Activated CD8-positive, alpha-beta memory T cell treated with anti-CD3 and anti-CD28 coated beads, Interleukin-2, amount 10 ng/mL, durations not matched to agents 7 days and 5 days (primary cell): Measurements from ENCODE around the gene EIF4E1B. TPM values are rescaled to one million over a fixed set of nuclear protein-coding genes. Genes with fewer than 3 reads are reported as not detected.
A peak's percentile ranks its signal among the peaks of the same experiment; 100 is the strongest.
"Not testable (repeated sequence)": the region's sequence is repeated elsewhere in the genome, so short reads cannot be mapped to it uniquely, and the experiment has no call there.

ENCODE experiments used
- ATAC-seq: fragments of 150-1000 bp; cut with Tn5 transposase; one replicate; pipeline ENCODE4 v1.10.0; 2021; ENCODE audit warnings: moderate library complexity
- CTCF ChIA-PET: fragments of 350-600 bp; sonication (Branson Sonifier 250); formaldehyde crosslinking; loops from one replicate; lab custom pipeline; 2021; ENCODE audit warnings: antibody characterized with exemption; lab: Charles Lee
- DNase-seq: peaks from one replicate; pipeline ENCODE4 v3.0.0-alpha.2; 2020
- H3K27ac Mint-ChIP-seq: one replicate; pipeline ENCODE4 v1.8.0; 2021; ENCODE audit warnings: mild to moderate bottlenecking, mixed read lengths
- H3K27me3 Mint-ChIP-seq: one replicate; pipeline ENCODE4 v1.8.0; 2021; ENCODE audit warnings: mixed read lengths
- H3K36me3 Mint-ChIP-seq: one replicate; pipeline ENCODE4 v1.8.0; 2021; ENCODE audit warnings: mild to moderate bottlenecking, mixed read lengths
- H3K4me1 Mint-ChIP-seq: one replicate; pipeline ENCODE4 v1.8.0; 2021; ENCODE audit warnings: mixed read lengths
- H3K4me3 Mint-ChIP-seq: one replicate; pipeline ENCODE4 v1.8.0; 2021; ENCODE audit warnings: mild to moderate bottlenecking, moderate library complexity, mixed read lengths
- H3K9me3 Mint-ChIP-seq: one replicate; pipeline ENCODE4 v1.8.0; 2022; ENCODE audit warnings: low read depth, mixed read lengths
- total RNA-seq, 2 experiments: library from RNA; stranded (reverse); gene quantifications; one replicate each; pipeline ENCODE4 v1.2.3, GENCODE V29; 2021

The EIF4E1B gene
- total RNA-seq, result not detected

GRCh38 chr5:176629853-176630680, at the start of gene EIF4E1B, which contains the start of gene SNCB:
EIF4E1B (plus strand) TSS chr5:176630675; CDS start chr5:176642788, 12,113 bp downstream.
SNCB (minus strand) TSS chr5:176630534; CDS start chr5:176629654, 880 bp downstream.
- Mint-ChIP-seq H3K9me3 (no peaks in the 10 kb centered on the region), H3K4me1 (peaks cover 16% of the 10 kb centered on the region), H3K4me3 (peak within 1 kb of the TSS; percentile 22), H3K36me3 (no peaks in the 10 kb centered on the region), H3K27ac (no peak within 1 kb of the TSS), H3K27me3 (peaks cover 75% of the 10 kb centered on the region)
- CTCF ChIA-PET, result interaction anchor here (0.6 to 1.9 kb wide), 5 partner anchors 14 to 214 kb away, joined by 3 to 8 read pairs (median 5); partner anchors contain the start of gene CLTB
- ATAC-seq (peak; percentile 92), DNase-seq (peak; percentile 66)

GRCh38 chr5:176581361-176581760, 49.1 kb upstream of the EIF4E1B start:
- Mint-ChIP-seq H3K9me3 (peaks cover 6% of the 10 kb centered on the region), H3K4me3 (no peak overlapping the region)
- CTCF ChIA-PET, result no interaction called here

GRCh38 chr5:176583076-176583475, 47.4 kb upstream of the EIF4E1B start:
- CTCF ChIA-PET, result no interaction called here
- H3K4me1 Mint-ChIP-seq, result peaks cover 1% of the 10 kb centered on the region
- no peak overlapping the region for H3K4me3 Mint-ChIP-seq
- no peak for DNase-seq
- H3K9me3 Mint-ChIP-seq, result peaks cover 7% of the 10 kb centered on the region
- no peak overlapping the region for H3K27ac Mint-ChIP-seq
- no peak for ATAC-seq
- H3K27me3 Mint-ChIP-seq, result no peaks in the 10 kb centered on the region
- H3K36me3 Mint-ChIP-seq, result peaks cover 5% of the 10 kb centered on the region

More at GRCh38 chr5:176581361-176581760, 49.1 kb upstream of the EIF4E1B start:
- Mint-ChIP-seq H3K4me1 (peaks cover 1% of the 10 kb centered on the region), H3K36me3 (peaks cover 5% of the 10 kb centered on the region), H3K27ac (no peak overlapping the region), H3K27me3 (no peaks in the 10 kb centered on the region)
- ATAC-seq (no peak), DNase-seq (no peak)

- Mint-ChIP-seq H3K27me3 (no peaks in the 10 kb centered on the region), H3K27ac (no peak overlapping the region), H3K36me3 (peaks cover 5% of the 10 kb centered on the region), H3K4me3 (no peak overlapping the region), H3K9me3 (peaks cover 9% of the 10 kb centered on the region), H3K4me1 (no peaks in the 10 kb centered on the region)
- CTCF ChIA-PET, result interaction anchor here (0.6 to 1.6 kb wide), 3 partner anchors 12 to 171 kb away, joined by 3 read pairs; partner anchors contain the start of gene CLTB
- DNase-seq, result no peak
- ATAC-seq, result no peak
These were observed 43.1 kb upstream of the EIF4E1B start for GRCh38 chr5:176587398-176587797.

GRCh38 chr5:176588297-176588696, 42.2 kb upstream of the EIF4E1B start:
- H3K9me3 Mint-ChIP-seq, result peaks cover 9% of the 10 kb centered on the region
- H3K27me3 Mint-ChIP-seq, result no peaks in the 10 kb centered on the region
- ATAC-seq, result no peak
- no peaks in the 10 kb centered on the region for H3K4me1 Mint-ChIP-seq
- H3K36me3 Mint-ChIP-seq, result peaks cover 5% of the 10 kb centered on the region
- CTCF ChIA-PET, result no interaction called here
- H3K27ac Mint-ChIP-seq, result no peak overlapping the region
- DNase-seq, result no peak
- H3K4me3 Mint-ChIP-seq, result no peak overlapping the region

GRCh38 chr5:176589039-176589769, 41.3 kb upstream of the EIF4E1B start:
- H3K9me3 Mint-ChIP-seq, result peaks cover 9% of the 10 kb centered on the region
- no peak for ATAC-seq
- H3K36me3 Mint-ChIP-seq, result peaks cover 5% of the 10 kb centered on the region
- H3K27me3 Mint-ChIP-seq, result no peaks in the 10 kb centered on the region
- no peaks in the 10 kb centered on the region for H3K4me1 Mint-ChIP-seq
- CTCF ChIA-PET, result interaction anchor here (0.6 kb wide), 1 partner anchor 114 kb away, joined by 3 read pairs; no protein-coding TSS in a partner anchor
- H3K27ac Mint-ChIP-seq, result no peak overlapping the region
- no peak overlapping the region for H3K4me3 Mint-ChIP-seq
- no peak for DNase-seq

- Mint-ChIP-seq H3K4me1 (no peaks in the 10 kb centered on the region), H3K4me3 (no peak overlapping the region), H3K36me3 (peaks cover 4% of the 10 kb centered on the region), H3K9me3 (peaks cover 7% of the 10 kb centered on the region), H3K27ac (no peak overlapping the region), H3K27me3 (no peaks in the 10 kb centered on the region)
- ATAC-seq (no peak), DNase-seq (no peak)
- CTCF ChIA-PET, result interaction anchor here (0.6 kb wide), 1 partner anchor 115 kb away, joined by 3 read pairs; no protein-coding TSS in a partner anchor
These were observed 40.3 kb upstream of the EIF4E1B start for GRCh38 chr5:176590035-176590717.

GRCh38 chr5:176591667-176592066, 38.8 kb upstream of the EIF4E1B start:
- ATAC-seq, H3K4me1 Mint-ChIP-seq, H3K36me3 Mint-ChIP-seq, H3K4me3 Mint-ChIP-seq, H3K9me3 Mint-ChIP-seq, CTCF ChIA-PET, DNase-seq, H3K27ac Mint-ChIP-seq, H3K27me3 Mint-ChIP-seq: not testable (repeated sequence)

GRCh38 chr5:176592573-176592972, 37.9 kb upstream of the EIF4E1B start:
- Mint-ChIP-seq H3K27me3 (no peaks in the 10 kb centered on the region), H3K9me3 (peaks cover 3% of the 10 kb centered on the region), H3K27ac (no peak overlapping the region), H3K36me3 (no peaks in the 10 kb centered on the region), H3K4me3 (no peak overlapping the region), H3K4me1 (peaks cover 7% of the 10 kb centered on the region)
- no peak for ATAC-seq
- DNase-seq, result no peak
- CTCF ChIA-PET, result no interaction called here

- H3K9me3 Mint-ChIP-seq, result no peaks in the 10 kb centered on the region
- H3K27me3 Mint-ChIP-seq, result peaks cover 3% of the 10 kb centered on the region
- CTCF ChIA-PET, result no interaction called here
These were observed 37.1 kb upstream of the EIF4E1B start for GRCh38 chr5:176593273-176593869.

GRCh38 chr5:176594554-176594953, 35.9 kb upstream of the EIF4E1B start:
- Mint-ChIP-seq H3K9me3 (no peaks in the 10 kb centered on the region), H3K4me1 (peaks cover 10% of the 10 kb centered on the region), H3K4me3 (no peak overlapping the region), H3K27me3 (peaks cover 5% of the 10 kb centered on the region), H3K27ac (no peak overlapping the region), H3K36me3 (no peaks in the 10 kb centered on the region)
- CTCF ChIA-PET, result no interaction called here
- no peak for ATAC-seq
- no peak for DNase-seq

More at GRCh38 chr5:176593273-176593869, 37.1 kb upstream of the EIF4E1B start:
- H3K4me3 Mint-ChIP-seq, result no peak overlapping the region
- no peaks in the 10 kb centered on the region for H3K36me3 Mint-ChIP-seq
- no peak for DNase-seq
- no peak for ATAC-seq
- peaks cover 7% of the 10 kb centered on the region for H3K4me1 Mint-ChIP-seq
- no peak overlapping the region for H3K27ac Mint-ChIP-seq

- H3K36me3 Mint-ChIP-seq, result no peaks in the 10 kb centered on the region
- peaks cover 13% of the 10 kb centered on the region for H3K4me1 Mint-ChIP-seq
- no peak overlapping the region for H3K4me3 Mint-ChIP-seq
- CTCF ChIA-PET, result interaction anchor here (1.0 to 3.3 kb wide), 6 partner anchors 11 to 188 kb away, joined by 3 to 15 read pairs (median 7); partner anchors contain the start of gene CLTB
- DNase-seq (no peak), ATAC-seq (no peak)
- H3K27ac Mint-ChIP-seq, result no peak overlapping the region
- H3K27me3 Mint-ChIP-seq, result peaks cover 5% of the 10 kb centered on the region
- H3K9me3 Mint-ChIP-seq, result no peaks in the 10 kb centered on the region
These were observed 35.0 kb upstream of the EIF4E1B start for GRCh38 chr5:176595386-176595943.
